Measurements from ENCODE around the gene KLHL3.

KLHL3 gene

GRCh38 chr5:137609127-137609526, 126.8 kb downstream of the KLHL3 start:
- no peaks in the 10 kb centered on the region for H3K9me3 ChIP-seq (replicated peaks in 1 of 2; ENCODE audit: control insufficient read depth in 2 of 2, insufficient read depth in 1 of 2, low read depth in 1 of 2, low read length in 2 of 2)
- no CpG with 5 or more reads among the region's 2 CpGs for WGBS, 2 donors (ENCODE audit: extremely low coverage in 2 of 2, insufficient read length in 2 of 2, insufficient replicate concordance in 1 of 2)
- no peaks in the 10 kb centered on the region for H3K79me1 ChIP-seq (ENCODE audit: low read depth, low read length)
- no peak overlapping the region for H3K27ac ChIP-seq (replicated peaks; ENCODE audit: low read length)
- no peak overlapping the region for H2BK120ac ChIP-seq (ENCODE audit: low read depth, low read length)
- no peak overlapping the region for H2AK5ac ChIP-seq (ENCODE audit: low read depth, low read length)
- no peak overlapping the region for H2BK5ac ChIP-seq (ENCODE audit: low read length)
- no peak overlapping the region for H3K14ac ChIP-seq (ENCODE audit: low read length)
- H3K4ac ChIP-seq (ENCODE audit: low read length): no peak overlapping the region
- H4K91ac ChIP-seq (ENCODE audit: low read depth, low read length, poor library complexity): no peak overlapping the region
- H4K8ac ChIP-seq (ENCODE audit: low read depth, low read length): no peak overlapping the region
- H2AFZ ChIP-seq (ENCODE audit: low read length): no peak overlapping the region
- no peak overlapping the region for H2BK12ac ChIP-seq (ENCODE audit: low read length)
- no peaks in the 10 kb centered on the region for H3K4me1 ChIP-seq (ENCODE audit: control insufficient read depth in 2 of 2, insufficient read depth in 1 of 2, low read depth in 1 of 2, low read length in 2 of 2)
- H3K4me2 ChIP-seq (ENCODE audit: insufficient read depth, low read length, poor library complexity, severe bottlenecking): no peak overlapping the region
- no peak for DNase-seq (ENCODE audit: low spot score)
- no peak overlapping the region for H3K18ac ChIP-seq (ENCODE audit: low read length)
- no peak overlapping the region for H3K23ac ChIP-seq (ENCODE audit: low read depth, low read length, poor library complexity)
- H3K36me3 ChIP-seq (replicated peaks in 1 of 2; ENCODE audit: control insufficient read depth in 2 of 2, insufficient read depth in 2 of 2, low read length in 2 of 2): no peaks in the 10 kb centered on the region
- H3K27me3 ChIP-seq (ENCODE audit: control insufficient read depth in 3 of 3, insufficient read depth in 3 of 3, low read depth in 1 of 3, low read length in 3 of 3): peaks cover 0 to 45% (median 0%) of the 10 kb centered on the region in 3 experiments
- no peak overlapping the region for H3K4me3 ChIP-seq (ENCODE audit: low read length in 2 of 2)
- H3K9ac ChIP-seq (ENCODE audit: low read depth, low read length, poor library complexity): no peak overlapping the region
- no peak overlapping the region for H2BK15ac ChIP-seq (ENCODE audit: low read length)

- Histone ChIP-seq H3K9me3 (replicated peaks in 1 of 2; ENCODE audit: control insufficient read depth in 2 of 2, insufficient read depth in 1 of 2, low read depth in 1 of 2, low read length in 2 of 2) (no peaks in the 10 kb centered on the region), H3K27me3 (ENCODE audit: control insufficient read depth in 3 of 3, insufficient read depth in 3 of 3, low read depth in 1 of 3, low read length in 3 of 3) (peaks cover 0 to 58% (median 0%) of the 10 kb centered on the region in 3 experiments), H2AK5ac (ENCODE audit: low read depth, low read length) (no peak overlapping the region), H3K27ac (replicated peaks; ENCODE audit: low read length) (no peak overlapping the region), H3K4me2 (ENCODE audit: insufficient read depth, low read length, poor library complexity, severe bottlenecking) (no peak overlapping the region), H4K91ac (ENCODE audit: low read depth, low read length, poor library complexity) (no peak overlapping the region), H3K14ac (ENCODE audit: low read length) (no peak overlapping the region), H2BK120ac (ENCODE audit: low read depth, low read length) (no peak overlapping the region), H3K79me1 (ENCODE audit: low read depth, low read length) (no peaks in the 10 kb centered on the region), H3K36me3 (replicated peaks in 1 of 2; ENCODE audit: control insufficient read depth in 2 of 2, insufficient read depth in 2 of 2, low read length in 2 of 2) (no peaks in the 10 kb centered on the region), H3K4me1 (ENCODE audit: control insufficient read depth in 2 of 2, insufficient read depth in 1 of 2, low read depth in 1 of 2, low read length in 2 of 2) (no peaks in the 10 kb centered on the region), H3K18ac (ENCODE audit: low read length) (no peak overlapping the region), H2BK12ac (ENCODE audit: low read length) (no peak overlapping the region), H3K9ac (ENCODE audit: low read depth, low read length, poor library complexity) (no peak overlapping the region), H2BK5ac (ENCODE audit: low read length) (no peak overlapping the region), H3K23ac (ENCODE audit: low read depth, low read length, poor library complexity) (no peak overlapping the region), H3K4ac (ENCODE audit: low read length) (no peak overlapping the region), H4K8ac (ENCODE audit: low read depth, low read length) (no peak overlapping the region), H3K4me3 (ENCODE audit: low read length in 2 of 2) (no peak overlapping the region), H2BK15ac (ENCODE audit: low read length) (no peak overlapping the region), H2AFZ (ENCODE audit: low read length) (no peak overlapping the region)
- no CpG with 5 or more reads among the region's 5 CpGs for WGBS, 2 donors (ENCODE audit: extremely low coverage in 2 of 2, insufficient read length in 2 of 2, insufficient replicate concordance in 1 of 2)
- DNase-seq (ENCODE audit: low spot score): no peak
These were observed 128.1 kb downstream of the KLHL3 start for GRCh38 chr5:137607771-137608170.

- H2AK5ac ChIP-seq (ENCODE audit: low read depth, low read length): no peak overlapping the region
- H3K27me3 ChIP-seq (ENCODE audit: control insufficient read depth in 3 of 3, insufficient read depth in 3 of 3, low read depth in 1 of 3, low read length in 3 of 3): peaks cover 0 to 65% (median 0%) of the 10 kb centered on the region in 3 experiments
- H2BK15ac ChIP-seq (ENCODE audit: low read length): no peak overlapping the region
- H3K79me1 ChIP-seq (ENCODE audit: low read depth, low read length): no peaks in the 10 kb centered on the region
- DNase-seq (ENCODE audit: low spot score): no peak
- H2AFZ ChIP-seq (ENCODE audit: low read length): no peak overlapping the region
- H3K36me3 ChIP-seq (replicated peaks in 1 of 2; ENCODE audit: control insufficient read depth in 2 of 2, insufficient read depth in 2 of 2, low read length in 2 of 2): no peaks in the 10 kb centered on the region
- H3K27ac ChIP-seq (replicated peaks; ENCODE audit: low read length): no peak overlapping the region
- H3K14ac ChIP-seq (ENCODE audit: low read length): no peak overlapping the region
- WGBS, 2 donors (ENCODE audit: extremely low coverage in 2 of 2, insufficient read length in 2 of 2, insufficient replicate concordance in 1 of 2): no CpG with 5 or more reads among the region's 2 CpGs
- no peak overlapping the region for H2BK5ac ChIP-seq (ENCODE audit: low read length)
- H2BK120ac ChIP-seq (ENCODE audit: low read depth, low read length): no peak overlapping the region
- no peaks in the 10 kb centered on the region for H3K4me1 ChIP-seq (ENCODE audit: control insufficient read depth in 2 of 2, insufficient read depth in 1 of 2, low read depth in 1 of 2, low read length in 2 of 2)
- no peak overlapping the region for H3K23ac ChIP-seq (ENCODE audit: low read depth, low read length, poor library complexity)
- no peak overlapping the region for H3K4me3 ChIP-seq (ENCODE audit: low read length in 2 of 2)
- H3K9me3 ChIP-seq (replicated peaks in 1 of 2; ENCODE audit: control insufficient read depth in 2 of 2, insufficient read depth in 1 of 2, low read depth in 1 of 2, low read length in 2 of 2): no peaks in the 10 kb centered on the region
- H4K91ac ChIP-seq (ENCODE audit: low read depth, low read length, poor library complexity): no peak overlapping the region
- no peak overlapping the region for H3K18ac ChIP-seq (ENCODE audit: low read length)
- no peak overlapping the region for H3K4ac ChIP-seq (ENCODE audit: low read length)
- no peak overlapping the region for H4K8ac ChIP-seq (ENCODE audit: low read depth, low read length)
- no peak overlapping the region for H2BK12ac ChIP-seq (ENCODE audit: low read length)
- no peak overlapping the region for H3K4me2 ChIP-seq (ENCODE audit: insufficient read depth, low read length, poor library complexity, severe bottlenecking)
- no peak overlapping the region for H3K9ac ChIP-seq (ENCODE audit: low read depth, low read length, poor library complexity)
These were observed 129.5 kb downstream of the KLHL3 start for GRCh38 chr5:137606401-137606800.

- no peak overlapping the region for H4K8ac ChIP-seq (ENCODE audit: low read depth, low read length)
- H2AFZ ChIP-seq (ENCODE audit: low read length): no peak overlapping the region
- no peaks in the 10 kb centered on the region for H3K4me1 ChIP-seq (ENCODE audit: control insufficient read depth in 2 of 2, insufficient read depth in 1 of 2, low read depth in 1 of 2, low read length in 2 of 2)
- no peaks in the 10 kb centered on the region for H3K36me3 ChIP-seq (replicated peaks in 1 of 2; ENCODE audit: control insufficient read depth in 2 of 2, insufficient read depth in 2 of 2, low read length in 2 of 2)
- no CpG with 5 or more reads among the region's 4 CpGs for WGBS, 2 donors (ENCODE audit: extremely low coverage in 2 of 2, insufficient read length in 2 of 2, insufficient replicate concordance in 1 of 2)
- no peak overlapping the region for H3K4me2 ChIP-seq (ENCODE audit: insufficient read depth, low read length, poor library complexity, severe bottlenecking)
- no peak overlapping the region for H2BK5ac ChIP-seq (ENCODE audit: low read length)
- no peak overlapping the region for H3K14ac ChIP-seq (ENCODE audit: low read length)
- H3K23ac ChIP-seq (ENCODE audit: low read depth, low read length, poor library complexity): no peak overlapping the region
- no peak overlapping the region for H2BK12ac ChIP-seq (ENCODE audit: low read length)
- peaks cover 0 to 64% (median 0%) of the 10 kb centered on the region in 3 experiments for H3K27me3 ChIP-seq (ENCODE audit: control insufficient read depth in 3 of 3, insufficient read depth in 3 of 3, low read depth in 1 of 3, low read length in 3 of 3)
- H3K4ac ChIP-seq (ENCODE audit: low read length): no peak overlapping the region
- no peaks in the 10 kb centered on the region for H3K79me1 ChIP-seq (ENCODE audit: low read depth, low read length)
- no peak for DNase-seq (ENCODE audit: low spot score)
- no peak overlapping the region for H3K27ac ChIP-seq (replicated peaks; ENCODE audit: low read length)
- no peak overlapping the region for H4K91ac ChIP-seq (ENCODE audit: low read depth, low read length, poor library complexity)
- H3K9ac ChIP-seq (ENCODE audit: low read depth, low read length, poor library complexity): no peak overlapping the region
- H2BK120ac ChIP-seq (ENCODE audit: low read depth, low read length): no peak overlapping the region
- H2AK5ac ChIP-seq (ENCODE audit: low read depth, low read length): no peak overlapping the region
- no peak overlapping the region for H2BK15ac ChIP-seq (ENCODE audit: low read length)
- no peak overlapping the region for H3K4me3 ChIP-seq (ENCODE audit: low read length in 2 of 2)
- H3K9me3 ChIP-seq (replicated peaks in 1 of 2; ENCODE audit: control insufficient read depth in 2 of 2, insufficient read depth in 1 of 2, low read depth in 1 of 2, low read length in 2 of 2): no peaks in the 10 kb centered on the region
- H3K18ac ChIP-seq (ENCODE audit: low read length): no peak overlapping the region
These were observed 130.5 kb downstream of the KLHL3 start for GRCh38 chr5:137605411-137605810.

All from neuronal stem cell (in vitro differentiated cells).